ENCODE data around the gene C4orf54.

DNA sequence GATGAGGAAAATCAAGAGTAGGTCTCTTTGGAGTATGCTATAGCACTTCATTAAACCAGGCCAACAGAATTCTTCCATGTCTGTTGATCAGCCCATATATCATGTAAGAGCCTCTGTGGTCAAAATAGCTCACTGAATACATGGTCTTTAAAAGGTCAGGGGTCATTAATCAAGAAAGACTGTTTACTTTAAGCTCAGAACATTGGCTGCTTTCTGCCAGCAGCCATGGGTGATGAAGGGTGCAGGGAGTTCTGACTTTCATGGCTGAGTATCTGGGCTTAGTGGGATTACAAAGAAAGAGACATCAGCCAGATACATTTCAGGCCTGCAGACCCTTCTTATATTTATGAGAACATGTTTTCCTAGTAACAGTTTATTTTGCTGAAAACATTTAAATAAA lies 7.1 kb upstream of the C4orf54 start:
- TF ChIP-seq, protein P1, sequence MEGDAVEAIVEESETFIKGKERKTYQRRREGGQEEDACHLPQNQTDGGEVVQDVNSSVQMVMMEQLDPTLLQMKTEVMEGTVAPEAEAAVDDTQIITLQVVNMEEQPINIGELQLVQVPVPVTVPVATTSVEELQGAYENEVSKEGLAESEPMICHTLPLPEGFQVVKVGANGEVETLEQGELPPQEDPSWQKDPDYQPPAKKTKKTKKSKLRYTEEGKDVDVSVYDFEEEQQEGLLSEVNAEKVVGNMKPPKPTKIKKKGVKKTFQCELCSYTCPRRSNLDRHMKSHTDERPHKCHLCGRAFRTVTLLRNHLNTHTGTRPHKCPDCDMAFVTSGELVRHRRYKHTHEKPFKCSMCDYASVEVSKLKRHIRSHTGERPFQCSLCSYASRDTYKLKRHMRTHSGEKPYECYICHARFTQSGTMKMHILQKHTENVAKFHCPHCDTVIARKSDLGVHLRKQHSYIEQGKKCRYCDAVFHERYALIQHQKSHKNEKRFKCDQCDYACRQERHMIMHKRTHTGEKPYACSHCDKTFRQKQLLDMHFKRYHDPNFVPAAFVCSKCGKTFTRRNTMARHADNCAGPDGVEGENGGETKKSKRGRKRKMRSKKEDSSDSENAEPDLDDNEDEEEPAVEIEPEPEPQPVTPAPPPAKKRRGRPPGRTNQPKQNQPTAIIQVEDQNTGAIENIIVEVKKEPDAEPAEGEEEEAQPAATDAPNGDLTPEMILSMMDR (IDR thresholded peaks at IDR 0.05; ENCODE audit: insufficient read depth, low read length, poor library complexity, severe bottlenecking) = no peak
- TF ChIP-seq EZH2phosphoT487 (conservative IDR thresholded peaks at IDR 0.05; ENCODE audit: low read length) = no peak
